AG08395 (cell line): ENCODE results near the gene CDC42EP1.
"Not testable (repeated sequence)": the region's sequence is repeated elsewhere in the genome, so short reads cannot be mapped to it uniquely, and the experiment has no call there.

Experiments used
- DNase-seq: peaks from one replicate; pipeline ENCODE4 v3.0.0; 2012; ENCODE audit warnings: mixed read lengths, low spot score

Gene CDC42EP1

GRCh38 chr22:37534445-37534844 is 25.8 kb upstream of the CDC42EP1 start:
- no peak for DNase-seq

- no peak for DNase-seq
These were observed 25.1 kb upstream of the CDC42EP1 start for GRCh38 chr22:37535159-37535558.

- peak; percentile 95 for DNase-seq
These were observed 21.5 kb upstream of the CDC42EP1 start for GRCh38 chr22:37538590-37539357.

GRCh38 chr22:37539790-37540189 is 20.5 kb upstream of the CDC42EP1 start:
- not testable (repeated sequence) for DNase-seq

GRCh38 chr22:37542416-37542815 is 17.9 kb upstream of the CDC42EP1 start:
- not testable (repeated sequence) for DNase-seq

GRCh38 chr22:37542959-37543358 is 17.3 kb upstream of the CDC42EP1 start:
- DNase-seq, result no peak

GRCh38 chr22:37544955-37545702 is 15.2 kb upstream of the CDC42EP1 start:
- DNase-seq, result peak; percentile 70

- DNase-seq, result peak; percentile 97
These were observed 14.4 kb upstream of the CDC42EP1 start for GRCh38 chr22:37545703-37546436.

- peak; percentile 70 for DNase-seq
These were observed 13.6 kb upstream of the CDC42EP1 start for GRCh38 chr22:37546437-37547250.

GRCh38 chr22:37547251-37547741 is 13.0 kb upstream of the CDC42EP1 start:
- DNase-seq, result no peak

- DNase-seq, result peak; percentile 66
These were observed 10.6 kb upstream of the CDC42EP1 start for GRCh38 chr22:37549704-37550059.

GRCh38 chr22:37550921-37551320 is 9.4 kb upstream of the CDC42EP1 start:
- not testable (repeated sequence) for DNase-seq

- DNase-seq, result no peak
These were observed 8.3 kb upstream of the CDC42EP1 start for GRCh38 chr22:37551981-37552380.

GRCh38 chr22:37552524-37553163 is 7.6 kb upstream of the CDC42EP1 start:
- DNase-seq, result peak; percentile 62

GRCh38 chr22:37553725-37554124 is 6.6 kb upstream of the CDC42EP1 start:
- DNase-seq, result no peak

- no peak for DNase-seq
These were observed 5.3 kb upstream of the CDC42EP1 start for GRCh38 chr22:37555029-37555428.

GRCh38 chr22:37556710-37557109 is 3.6 kb upstream of the CDC42EP1 start:
- DNase-seq, result no peak

- no peak for DNase-seq
These were observed 2.8 kb upstream of the CDC42EP1 start for GRCh38 chr22:37557321-37558001.

GRCh38 chr22:37558815-37559214 is 1.5 kb upstream of the CDC42EP1 start:
- no peak for DNase-seq

GRCh38 chr22:37559521-37559900 is 769 bp upstream of the CDC42EP1 start:
- DNase-seq, result no peak
